Left cardiac atrium (tissue), 4 donors: ENCODE data around the gene EPHA4. TPM values are rescaled to one million over a fixed set of nuclear protein-coding genes. Genes with fewer than 3 reads are reported as not detected.

Source experiments
- ATAC-seq, 2 donors: fragments of 200-7000 bp; cut with Tn5 transposase; one replicate each; pipeline ENCODE4 v1.9.1; 2020; ENCODE audit warnings: mild to moderate bottlenecking in 2 of 2, moderate library complexity in 2 of 2
- DNase-seq: peaks from one replicate; pipeline ENCODE4 v3.0.0-alpha.2; 2020
- intact Hi-C, 2 donors: fragments of 100-400 bp; cut with DNase I; formaldehyde crosslinking; loops; one replicate each; pipeline versions ENCODE4 v1.14.1 to v1.15.1; 2022 to 2023
- total RNA-seq, 2 donors: library from RNA; stranded (reverse); fragmentation: NEBNext Ultra II Directional; extraction: Animal tissue kit (Norgen Biotek cat#: 25700); gene quantifications; one replicate each; pipeline ENCODE4 v1.2.1, GENCODE V29; 2021
- donor health status: DM: no; HTN: yes; CAD: no.
- donor health status: DM: no; HTN: yes; CAD: no; lungs with severe emphysema.
- donor health status: DM: yes; HTN: yes; CAD: no.
- donor health status: Dilated cardiomyopathy.

Gene EPHA4
- total RNA-seq, 2 donors from 2014 or later: 55.8 to 84.1 TPM

GRCh38 chr2:221458578-221458977, 113.5 kb downstream of the EPHA4 start:
- intact Hi-C loops: no loop called here
- ATAC-seq (no peak), DNase-seq (no peak)

DNA sequence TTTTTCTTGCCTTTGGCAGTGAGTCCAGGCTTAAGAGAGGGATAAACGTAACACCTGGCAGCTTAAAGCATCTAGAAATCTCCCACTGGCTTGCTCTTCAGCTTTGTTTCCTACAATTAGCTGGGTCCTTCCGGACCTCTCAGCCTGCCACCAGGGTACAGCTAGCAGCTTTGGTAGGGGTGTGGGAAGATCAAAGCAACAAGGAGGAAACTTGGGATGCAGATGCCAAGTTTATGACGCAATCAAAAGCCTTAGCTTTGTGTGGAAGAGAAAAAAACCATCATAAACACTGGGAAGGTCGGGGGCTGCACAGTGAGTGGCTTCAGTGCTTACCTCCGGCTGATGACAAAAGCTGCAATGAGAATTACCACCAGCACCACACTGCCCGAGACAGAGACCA, 116.9 kb downstream of the EPHA4 start:
- peak; percentile 23 to 26 for ATAC-seq
- intact Hi-C loops: no loop called here
- DNase-seq: no peak

- intact Hi-C loops: no loop called here
- no peak for ATAC-seq
- DNase-seq: no peak
Observed at GRCh38 chr2:221454459-221455105, 117.5 kb downstream of the EPHA4 start.

- intact Hi-C loops: no loop called here
- DNase-seq: no peak
- no peak for ATAC-seq
Observed at GRCh38 chr2:221451862-221452788, 120.0 kb downstream of the EPHA4 start.

GRCh38 chr2:221450280-221450679, 121.8 kb downstream of the EPHA4 start:
- ATAC-seq: no peak
- intact Hi-C loops: no loop called here
- DNase-seq: no peak

DNA sequence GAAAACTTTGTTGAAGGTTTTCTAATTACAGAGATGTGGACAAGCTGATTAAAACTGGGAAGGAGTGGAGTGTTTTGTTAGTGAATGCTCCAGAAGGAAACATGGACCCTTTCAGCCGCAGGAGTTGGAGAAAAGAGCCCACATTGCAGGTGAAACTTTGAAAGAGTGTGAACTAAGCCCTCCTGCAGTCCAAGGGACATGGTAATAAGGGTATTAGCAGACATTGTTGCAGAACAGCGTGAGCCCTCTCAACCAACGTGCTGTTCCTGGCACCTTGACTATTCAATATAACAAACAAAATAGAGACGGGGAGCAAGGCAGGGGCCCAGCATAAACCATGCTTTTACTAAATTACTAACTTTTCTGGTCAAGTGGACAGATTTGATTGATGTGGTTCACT, 122.7 kb downstream of the EPHA4 start:
- intact Hi-C loops: no loop called here
- ATAC-seq (no peak), DNase-seq (no peak)

GRCh38 chr2:221448844-221449390, 123.2 kb downstream of the EPHA4 start:
- intact Hi-C loops: no loop called here

DNA sequence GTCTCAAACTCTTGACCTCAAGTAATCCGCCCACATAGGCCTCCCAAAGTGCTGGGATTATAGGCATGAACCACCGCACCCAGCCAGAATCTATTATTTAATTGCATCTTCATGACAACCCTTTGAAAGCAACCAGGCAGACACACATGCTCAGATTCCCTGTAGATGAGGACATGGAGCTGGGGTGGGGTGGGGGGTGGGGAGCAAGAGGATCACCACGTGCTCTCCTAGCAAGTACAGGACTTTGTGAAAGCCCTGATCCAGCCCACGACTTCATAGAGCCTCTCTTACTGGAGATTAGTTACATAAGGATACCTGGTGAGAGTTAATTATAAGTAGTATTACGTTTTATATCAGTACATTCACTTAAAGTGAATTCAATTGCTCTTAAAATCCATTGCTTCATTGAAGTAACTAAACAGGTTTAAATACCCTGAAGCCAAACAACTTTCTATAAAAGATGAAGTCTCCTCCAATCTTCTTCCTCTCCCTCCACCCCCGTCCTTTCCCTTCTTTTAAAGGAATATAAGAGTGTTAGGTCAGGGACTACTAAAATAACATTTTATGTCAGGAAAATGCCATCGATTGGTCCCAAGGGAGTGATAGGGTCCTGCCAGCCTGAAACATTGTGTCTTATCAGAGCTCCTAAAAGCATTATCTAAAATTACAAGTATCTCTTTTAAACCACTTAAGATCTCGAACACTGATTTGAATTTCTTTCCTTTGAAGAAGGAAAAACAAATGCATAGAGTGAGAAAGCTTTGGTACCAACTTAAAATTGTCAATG, 123.9 kb downstream of the EPHA4 start:
- no peak for DNase-seq
- intact Hi-C loops: no loop called here
- ATAC-seq: no peak

More at GRCh38 chr2:221448844-221449390, 123.2 kb downstream of the EPHA4 start:
- DNase-seq: no peak
- ATAC-seq: no peak

GRCh38 chr2:221447310-221447709, 124.8 kb downstream of the EPHA4 start:
- intact Hi-C loops: no loop called here
- DNase-seq (no peak), ATAC-seq (peak in 1 of 2 donors; percentile 50)

DNA sequence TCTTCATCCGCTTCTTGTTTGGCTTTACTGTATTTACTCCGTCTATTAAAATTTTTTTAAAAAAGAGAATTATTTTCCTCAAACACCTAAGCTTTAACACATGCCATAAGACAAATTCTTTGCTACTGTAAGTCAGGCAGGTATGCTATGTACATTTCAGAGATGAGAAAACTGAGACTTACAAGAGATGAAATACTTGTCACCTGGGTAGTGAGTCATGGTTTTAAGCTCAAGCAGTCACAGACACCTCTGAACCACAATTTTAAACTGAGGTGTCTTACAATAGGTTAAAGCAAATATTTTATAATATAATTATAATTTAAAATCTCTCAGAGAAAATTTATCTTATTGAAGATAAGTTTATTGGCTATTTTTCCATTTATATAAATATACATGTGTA, 126.0 kb downstream of the EPHA4 start:
- no peak for DNase-seq
- intact Hi-C loops: no loop called here
- ATAC-seq: no peak

- DNase-seq (peak; percentile 47), ATAC-seq (peak; percentile 76 to 86)
- intact Hi-C loops: loop anchor here in 1 of 2 donors (5.0 kb wide), 1 partner anchor 128 kb away; the partner anchor contains the start of gene EPHA4
Observed at GRCh38 chr2:221444106-221444505, 128.0 kb downstream of the EPHA4 start.

DNA sequence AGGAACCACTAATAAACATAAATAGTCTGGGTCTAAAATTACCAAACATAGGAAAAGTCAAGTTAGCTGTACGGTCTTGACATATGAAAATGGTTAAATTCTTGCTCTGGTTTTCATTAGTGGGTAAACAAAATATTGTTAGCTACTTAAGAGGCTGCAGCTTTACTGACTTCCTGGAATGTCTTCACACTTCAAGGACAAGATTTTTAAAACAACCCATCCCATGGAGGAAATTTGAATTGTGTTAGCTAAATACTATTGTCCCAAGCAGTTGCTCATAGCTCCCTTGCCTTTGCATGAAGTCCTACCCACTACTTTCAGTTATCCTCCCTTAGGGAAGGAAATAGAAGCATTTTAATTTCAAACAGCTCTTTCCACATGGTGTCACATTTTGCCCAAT, 128.5 kb downstream of the EPHA4 start:
- no peak for ATAC-seq

DNA sequence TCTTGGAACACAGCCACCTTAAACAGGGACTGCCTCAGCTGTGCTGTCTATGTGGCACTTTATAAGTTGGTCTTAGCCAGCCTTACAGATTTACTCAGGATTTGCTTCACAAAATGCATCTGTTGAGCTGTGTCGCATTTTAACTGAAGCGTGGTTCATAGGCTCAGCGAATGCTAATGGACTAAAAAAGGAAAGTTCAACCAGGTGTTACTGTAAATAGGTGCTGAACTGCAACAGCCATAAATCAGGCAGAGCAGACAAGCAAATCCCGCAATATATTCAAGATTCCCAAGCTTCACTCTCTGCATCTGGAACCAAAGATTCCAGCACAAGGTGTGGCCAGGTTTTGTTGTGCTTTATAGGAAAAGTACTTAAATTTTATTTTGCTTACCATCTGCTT, 130.0 kb downstream of the EPHA4 start:
- no peak for ATAC-seq
- intact Hi-C loops: loop anchor here in 1 of 2 donors (5.0 kb wide), 1 partner anchor 130 kb away; the partner anchor contains the start of gene EPHA4
- no peak for DNase-seq

More for the DNA sequence above, 128.5 kb downstream of the EPHA4 start:
- no peak for DNase-seq
- intact Hi-C loops: loop anchor here in 1 of 2 donors (5.0 kb wide), 1 partner anchor 129 kb away; the partner anchor contains the start of gene EPHA4

GRCh38 chr2:221439761-221440479, 132.2 kb downstream of the EPHA4 start:
- intact Hi-C loops: loop anchor here in 1 of 2 donors (5.0 kb wide), 1 partner anchor 132 kb away; the partner anchor contains the start of gene EPHA4
- ATAC-seq (peak; percentile 29 to 48), DNase-seq (no peak)

DNA sequence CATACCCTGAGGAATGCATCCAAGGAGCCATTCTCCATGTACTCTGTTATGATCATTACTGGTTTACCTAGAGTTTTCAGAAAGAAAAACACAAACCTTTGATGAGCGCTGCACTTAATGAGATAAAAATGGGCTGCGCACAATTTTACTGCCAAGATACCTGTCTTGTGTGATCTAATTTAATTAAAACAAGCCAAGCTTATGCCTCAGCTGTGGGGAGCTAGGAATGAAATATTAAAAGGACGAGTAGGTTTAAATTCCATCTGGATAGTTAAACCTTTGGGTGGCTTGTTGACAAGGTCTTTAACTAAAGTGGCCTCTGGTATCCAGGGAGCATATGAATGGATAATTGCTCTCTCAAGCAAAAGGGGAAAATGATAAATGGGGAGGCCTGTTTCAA, 135.0 kb downstream of the EPHA4 start:
- DNase-seq (no peak), ATAC-seq (no peak)
- intact Hi-C loops: no loop called here

- DNase-seq (no peak), ATAC-seq (no peak)
- intact Hi-C loops: no loop called here
Observed at GRCh38 chr2:221435171-221435570, 136.9 kb downstream of the EPHA4 start.

- intact Hi-C loops: no loop called here
Observed at GRCh38 chr2:221434142-221434541, 138.0 kb downstream of the EPHA4 start.

DNA sequence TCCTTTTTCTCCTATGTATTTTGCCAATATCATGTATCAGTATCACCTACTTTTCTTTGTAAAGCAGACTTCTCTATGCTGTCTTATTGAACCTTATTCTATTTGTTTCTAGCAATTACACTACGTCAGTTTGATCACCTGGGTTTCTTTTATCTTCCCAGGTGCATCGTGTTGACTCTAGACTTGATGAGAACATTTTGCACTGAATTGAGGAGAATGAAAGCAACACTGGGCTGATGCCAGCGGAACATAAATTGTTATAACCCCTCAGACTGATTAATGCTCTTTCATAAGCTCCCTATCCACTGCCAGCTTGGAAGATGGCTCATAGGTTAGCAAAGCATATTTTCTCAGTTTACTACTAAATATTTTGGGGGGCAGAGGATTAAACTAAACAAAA, 140.6 kb downstream of the EPHA4 start:
- DNase-seq (no peak), ATAC-seq (no peak)
- intact Hi-C loops: no loop called here

More at GRCh38 chr2:221434142-221434541, 138.0 kb downstream of the EPHA4 start:
- no peak for DNase-seq
- no peak for ATAC-seq
